NOMO-1 treated with DMSO at 0.1 percent for 48 hours (cell line): Measurements from ENCODE around the gene NSG2.

Source experiments
- DNase-seq: peaks from one replicate; lab custom pipeline; 2025; ENCODE audit not compliant: unreplicated experiment; lab: John Stamatoyannopoulos, UW

Gene NSG2

DNA sequence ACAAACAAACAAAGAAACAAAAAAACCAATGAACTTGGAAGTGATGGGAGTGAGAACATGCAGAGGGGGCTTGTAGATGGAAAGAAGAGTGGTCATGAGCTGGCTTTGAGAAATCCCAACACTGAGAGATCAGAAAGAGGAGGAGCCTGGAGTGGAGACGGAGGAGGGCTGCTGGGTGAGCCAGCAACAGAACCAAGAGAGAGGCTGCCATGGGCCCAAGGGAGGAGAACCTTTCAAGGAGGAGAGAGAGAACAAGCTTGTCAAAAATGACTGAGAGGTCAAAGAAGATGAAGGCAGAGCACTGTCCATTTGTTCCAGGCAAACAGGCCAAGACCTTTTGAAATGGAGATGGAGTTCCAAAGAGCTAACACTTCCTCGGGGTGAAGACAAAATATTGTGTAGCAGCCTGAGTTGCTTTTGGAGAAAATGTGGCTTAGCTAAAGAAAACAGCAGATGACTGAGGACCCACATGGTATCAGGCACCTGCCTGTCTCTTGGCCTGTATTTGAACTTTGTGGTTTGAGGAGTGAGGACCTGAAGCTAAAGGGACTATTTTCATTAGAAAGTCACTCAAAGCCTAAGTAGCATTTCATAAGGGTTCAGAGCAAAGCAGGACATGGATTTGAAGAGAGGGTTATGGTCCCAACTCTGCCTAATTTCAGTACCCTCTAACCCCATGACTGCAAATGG is 13.1 kb downstream of the NSG2 start:
- no peak for DNase-seq

DNA sequence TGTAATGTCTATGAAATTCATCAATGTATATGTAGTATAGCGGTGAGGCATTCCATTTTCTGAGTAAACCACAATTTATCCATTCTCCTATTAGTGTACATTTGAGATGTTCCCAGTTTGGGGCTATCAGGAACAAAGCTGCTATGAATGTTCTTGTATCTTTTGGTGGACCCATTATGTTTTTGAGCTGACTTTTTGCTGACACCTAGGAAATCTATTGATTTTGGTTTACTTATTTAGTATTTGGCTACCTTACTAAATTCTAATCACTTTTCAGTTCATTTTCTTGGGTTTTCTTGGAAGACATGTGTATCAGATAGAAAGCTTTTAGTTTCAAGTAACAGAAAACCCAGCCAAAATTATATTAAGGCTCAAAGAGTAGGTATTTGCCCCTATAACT is 13.7 kb downstream of the NSG2 start:
- DNase-seq, result no peak

GRCh38 chr5:174063082-174063756 is 17.7 kb downstream of the NSG2 start:
- DNase-seq, result no peak

DNA sequence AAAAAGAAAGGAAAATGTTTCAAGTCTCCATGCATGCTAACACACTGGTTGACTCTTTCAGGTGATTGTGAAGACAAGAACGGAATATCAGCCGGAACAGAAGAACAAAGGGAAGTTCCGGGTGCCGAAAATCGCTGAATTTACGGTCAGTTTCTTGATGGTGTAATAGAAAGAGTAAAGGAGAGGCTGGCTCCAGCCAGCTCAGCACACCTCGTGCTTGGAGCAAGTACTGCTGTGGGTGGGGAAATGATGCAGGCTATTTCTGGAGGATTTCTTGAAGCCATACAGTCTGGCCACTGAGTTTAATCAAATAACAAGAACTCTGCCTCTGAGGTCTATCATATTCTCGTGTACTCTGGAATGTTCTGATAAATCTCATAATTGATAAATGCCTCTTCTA is 18.7 kb downstream of the NSG2 start:
- DNase-seq, result no peak

- DNase-seq, result no peak
These were observed 20.2 kb downstream of the NSG2 start for GRCh38 chr5:174065528-174066197.

- no peak for DNase-seq
These were observed 22.0 kb downstream of the NSG2 start for GRCh38 chr5:174067499-174067898.

- no peak for DNase-seq
These were observed 26.0 kb downstream of the NSG2 start for GRCh38 chr5:174071484-174071883.

DNA sequence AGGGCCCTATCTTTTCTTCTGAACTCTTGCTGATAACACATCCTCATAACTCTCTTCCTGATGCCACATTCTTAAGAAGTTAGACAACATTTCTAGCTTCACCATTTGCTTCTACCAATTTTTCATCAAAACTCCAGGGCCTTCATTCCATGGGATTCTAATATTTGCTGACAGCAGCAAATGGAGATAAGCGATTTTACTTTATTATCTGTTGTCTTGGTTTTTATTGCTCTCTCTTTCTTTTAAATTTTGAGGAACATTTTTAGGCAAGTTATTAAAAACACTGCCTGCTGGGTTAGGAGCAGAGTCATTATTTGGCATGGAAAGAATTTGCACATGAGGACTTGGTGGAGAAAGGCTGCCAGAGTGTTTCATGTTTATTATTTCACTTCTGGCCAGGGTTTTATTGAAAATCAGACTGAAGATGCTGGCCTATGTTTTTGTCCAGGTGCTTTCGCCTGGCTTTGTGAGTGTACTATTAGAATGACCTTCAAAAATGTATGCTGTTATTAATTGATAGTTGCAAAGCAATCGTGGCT is 27.7 kb downstream of the NSG2 start:
- no peak for DNase-seq

GRCh38 chr5:174074369-174074768 is 28.9 kb downstream of the NSG2 start:
- DNase-seq, result no peak

DNA sequence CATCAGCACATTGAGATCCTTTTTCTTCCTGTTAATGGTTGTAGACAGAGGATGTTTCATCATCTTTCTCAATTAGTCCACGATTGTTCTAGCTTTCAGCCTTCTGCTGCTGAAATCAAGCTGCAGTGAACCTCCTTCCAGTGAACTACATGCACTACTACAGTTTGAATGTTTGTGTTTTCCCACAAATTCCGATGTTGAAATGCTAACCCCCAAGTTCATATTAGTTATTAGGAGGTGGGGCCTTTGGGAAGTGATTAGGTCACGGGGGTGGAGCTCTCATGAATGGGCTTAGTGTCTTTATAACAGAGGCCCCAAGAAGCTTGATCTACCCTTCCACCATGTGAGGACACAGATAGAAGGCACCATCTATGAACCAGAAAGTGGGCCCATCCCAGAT is 32.9 kb downstream of the NSG2 start:
- no peak for DNase-seq

DNA sequence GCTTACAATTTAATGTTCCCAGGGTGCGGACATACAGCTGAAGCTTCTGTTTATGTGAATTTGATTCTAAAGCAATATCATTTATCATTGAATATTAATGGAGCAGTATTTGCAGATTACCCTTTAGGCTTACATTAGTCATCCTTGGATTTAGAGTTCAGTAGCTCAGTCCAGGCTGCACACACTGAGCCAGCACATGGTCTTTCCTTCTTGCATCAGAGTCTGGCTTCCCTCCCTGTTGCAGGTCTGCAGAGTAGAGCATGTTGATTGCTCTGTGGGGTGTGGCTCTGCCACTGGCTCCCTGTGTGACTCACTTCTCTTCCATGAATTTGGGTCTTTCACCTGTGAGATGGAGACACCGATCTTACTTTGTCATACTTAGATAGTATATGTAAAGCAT is 36.8 kb downstream of the NSG2 start:
- no peak for DNase-seq

DNA sequence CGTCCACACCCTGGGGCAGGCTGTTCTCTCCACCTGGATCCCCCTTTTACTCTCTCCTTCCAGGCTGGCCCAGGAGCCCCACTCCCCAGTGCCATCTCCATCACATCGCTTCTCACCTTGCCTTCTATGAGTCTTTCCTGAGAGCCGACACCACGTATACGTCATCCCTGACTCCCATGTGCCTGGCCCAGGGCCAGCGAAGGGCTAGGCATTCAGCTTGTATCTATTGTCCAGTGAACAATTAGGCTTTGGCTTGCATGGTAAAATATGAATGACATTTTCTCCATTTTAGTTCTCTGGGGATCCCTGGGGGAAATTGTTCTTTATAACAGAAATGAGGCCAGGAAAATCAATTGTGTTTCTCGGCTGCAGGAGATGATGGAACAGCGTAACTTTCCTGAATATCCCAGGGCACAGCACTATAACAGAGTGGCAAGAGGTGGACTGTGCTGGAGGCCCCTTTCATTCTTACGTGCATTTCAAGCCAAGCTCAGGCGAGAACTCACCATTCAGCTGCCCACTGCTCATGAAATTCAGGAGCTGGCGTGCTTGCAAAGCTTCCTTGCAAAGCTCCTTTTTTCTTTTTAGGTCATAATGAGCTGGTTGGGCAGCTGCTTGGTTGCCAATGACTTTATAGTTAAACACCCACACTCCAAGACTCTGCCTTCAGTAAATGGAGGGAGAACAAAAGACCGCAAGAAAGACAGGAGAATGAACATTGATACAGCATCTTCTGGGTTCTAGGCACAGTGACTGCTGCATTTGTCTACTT is 37.7 kb downstream of the NSG2 start:
- no peak for DNase-seq

- no peak for DNase-seq
These were observed 39.2 kb downstream of the NSG2 start for GRCh38 chr5:174084691-174085154.

DNA sequence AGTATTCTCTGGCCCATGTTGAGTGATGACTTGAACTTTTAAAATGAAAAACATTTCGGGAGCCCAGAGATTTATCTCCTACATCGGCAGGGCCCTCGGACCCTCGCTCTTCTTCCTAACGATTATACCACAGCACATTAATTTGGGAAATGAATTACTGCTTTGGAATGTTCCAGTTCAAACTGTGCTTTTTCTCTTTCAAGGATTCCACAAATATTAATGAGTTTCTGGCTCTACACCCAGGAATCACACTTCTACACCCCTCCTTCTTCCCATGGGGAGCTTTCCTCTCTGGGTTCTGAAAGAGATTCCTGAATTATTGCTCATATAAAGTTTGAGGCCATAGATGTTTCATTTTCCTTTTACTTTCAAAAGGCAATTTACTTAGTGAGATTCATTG is 41.2 kb downstream of the NSG2 start:
- DNase-seq, result no peak

GRCh38 chr5:174087783-174088182 is 42.3 kb downstream of the NSG2 start:
- DNase-seq, result no peak

DNA sequence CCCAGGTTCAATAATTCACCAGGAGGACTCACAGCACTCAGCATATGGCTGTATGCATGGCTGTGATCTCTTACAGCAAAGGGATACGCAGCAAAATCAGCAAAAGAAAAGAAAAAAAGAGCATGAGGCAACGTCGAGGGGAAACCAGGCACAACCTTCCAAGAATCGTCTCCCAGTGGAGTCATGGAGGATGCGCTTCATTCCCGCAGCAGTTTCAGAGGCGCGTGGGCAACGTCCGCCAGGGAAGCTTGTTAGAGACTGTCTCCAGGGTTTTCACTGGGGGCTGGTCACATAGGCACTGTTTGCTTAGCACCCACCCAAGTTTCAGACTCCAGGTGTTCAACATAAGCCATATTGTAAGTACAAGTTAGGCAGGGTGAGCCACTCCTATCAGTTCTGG is 44.6 kb downstream of the NSG2 start:
- no peak for DNase-seq

DNA sequence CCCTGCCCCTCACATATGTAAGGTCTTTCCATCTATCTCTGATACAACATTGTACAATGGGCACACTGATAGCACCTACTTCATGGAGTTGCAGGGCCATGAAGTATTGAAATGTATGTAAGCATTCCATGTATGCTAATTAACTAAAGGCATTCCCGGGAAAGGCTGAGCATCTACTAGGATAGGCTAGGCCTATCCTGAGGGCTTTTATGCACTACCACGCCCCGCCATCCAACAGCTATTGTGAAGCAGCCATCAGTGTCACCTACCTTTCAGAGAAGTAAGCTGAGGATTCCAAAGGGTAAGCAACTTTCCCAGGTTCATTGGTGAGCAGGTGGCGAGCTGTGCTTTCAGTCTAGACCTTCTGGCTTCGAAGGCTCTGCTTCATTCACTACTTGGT is 47.6 kb downstream of the NSG2 start:
- no peak for DNase-seq

DNA sequence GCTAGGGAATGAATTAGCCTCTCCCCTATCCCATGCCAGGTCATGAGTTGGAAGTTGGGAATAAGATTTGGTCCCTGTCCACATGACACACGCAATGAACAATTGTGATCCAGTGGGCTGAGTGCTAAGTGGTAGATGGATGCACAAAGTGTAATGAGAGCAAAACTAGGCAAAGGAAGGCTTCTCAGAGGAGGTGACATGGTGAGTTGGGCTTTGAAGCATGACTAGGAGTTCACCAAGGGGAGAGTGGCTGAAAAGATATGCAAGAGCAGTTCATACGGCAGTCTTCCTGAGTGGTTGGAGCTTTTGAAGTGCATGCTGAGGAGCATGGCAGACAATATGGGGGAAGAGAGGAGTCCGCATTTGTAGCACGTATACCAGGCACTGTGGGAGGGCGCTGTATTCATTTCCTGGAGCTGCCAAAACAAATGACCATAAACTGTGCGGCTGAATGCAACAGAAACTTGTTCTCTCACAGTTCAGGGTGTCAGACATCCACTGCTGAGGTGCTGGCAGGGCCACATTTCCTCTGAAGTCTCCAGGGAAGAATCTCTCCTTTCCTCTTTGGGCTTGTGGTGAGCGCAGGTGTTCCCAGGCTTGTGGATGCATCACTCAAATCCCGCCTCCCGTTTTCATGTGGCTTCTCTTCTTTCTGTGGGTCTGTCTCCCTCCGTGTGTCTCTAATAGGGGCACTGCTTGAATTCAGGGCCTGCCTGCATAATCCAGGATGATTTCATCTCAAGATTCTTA is 49.5 kb downstream of the NSG2 start:
- DNase-seq, result no peak

DNA sequence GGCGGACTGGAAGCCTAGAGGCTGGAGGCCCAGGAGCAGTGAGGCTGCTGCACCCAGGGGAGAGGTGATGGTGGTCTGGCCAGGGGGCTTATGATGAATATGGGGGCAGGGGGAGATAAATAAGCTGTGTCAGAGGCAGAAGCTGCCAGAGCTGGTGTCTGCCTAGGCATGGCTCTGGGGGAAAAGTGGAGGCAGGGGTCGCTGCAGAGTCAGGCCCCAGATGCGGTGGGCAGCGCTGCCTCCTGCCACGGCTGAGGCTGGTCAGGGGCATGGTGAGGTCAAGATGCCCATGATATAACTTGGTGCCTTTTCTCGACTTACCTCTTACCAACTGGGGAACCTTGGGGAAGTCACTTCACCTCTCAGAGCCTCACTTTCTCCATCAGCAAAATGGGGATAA is 51.1 kb downstream of the NSG2 start:
- DNase-seq, result no peak

DNA sequence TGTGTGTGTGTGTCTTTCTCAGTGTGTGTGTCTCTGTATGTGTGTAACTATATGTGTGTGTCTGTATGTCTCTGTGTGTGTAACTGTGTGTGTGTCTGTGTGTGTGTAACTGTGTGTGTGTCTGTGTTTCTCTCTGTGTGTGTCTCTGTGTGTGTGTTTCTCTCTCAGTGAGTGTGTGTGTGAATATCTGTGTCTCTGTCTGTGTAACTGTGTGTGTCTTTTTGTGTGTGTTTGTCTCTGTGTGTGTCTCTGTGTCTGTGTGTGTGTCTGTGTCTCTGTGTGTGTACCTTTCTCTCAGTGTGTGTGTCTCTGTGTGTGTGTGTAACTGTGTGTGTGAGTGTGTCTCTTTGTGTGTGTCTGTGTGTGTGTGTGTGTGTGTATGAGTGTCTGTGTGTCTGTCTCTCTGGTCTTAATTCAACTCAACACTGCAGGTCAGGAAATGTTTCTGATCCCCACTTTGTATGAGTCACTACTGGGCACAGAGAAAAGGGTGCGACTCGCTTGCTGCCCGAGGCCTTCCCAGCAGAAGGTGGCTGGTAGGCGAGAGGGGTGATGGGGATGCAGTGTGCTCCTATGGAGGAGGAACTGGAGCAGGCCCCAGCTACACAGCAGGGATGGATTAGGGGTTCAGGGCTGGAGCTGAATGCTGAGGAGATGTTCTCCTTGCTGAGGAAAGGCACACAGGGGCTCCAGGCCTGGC is 52.1 kb downstream of the NSG2 start:
- DNase-seq, result no peak
